DOHH2 (cell line): ENCODE measurements around the gene CYP26C1.

Source experiments
- EZH2phosphoT487 ChIP-seq: fragments of 200-600 bp; sonication (generic); IDR thresholded peaks from 2 replicates; pipeline ENCODE4 v1.6.1; 2017; ENCODE audit warnings: borderline replicate concordance, mild to moderate bottlenecking, antibody characterized with exemption, low read length, moderate library complexity, mixed read lengths
- TF ChIP-seq, protein P1 (sequence below): fragments of 200-600 bp; sonication (generic); IDR thresholded peaks from one replicate; pipeline ENCODE4 v1.5.1; 2014; ENCODE audit warnings: antibody characterized with exemption, mild to moderate bottlenecking, low read depth, low read length; ENCODE audit not compliant: poor library complexity, severe bottlenecking

DNA sequence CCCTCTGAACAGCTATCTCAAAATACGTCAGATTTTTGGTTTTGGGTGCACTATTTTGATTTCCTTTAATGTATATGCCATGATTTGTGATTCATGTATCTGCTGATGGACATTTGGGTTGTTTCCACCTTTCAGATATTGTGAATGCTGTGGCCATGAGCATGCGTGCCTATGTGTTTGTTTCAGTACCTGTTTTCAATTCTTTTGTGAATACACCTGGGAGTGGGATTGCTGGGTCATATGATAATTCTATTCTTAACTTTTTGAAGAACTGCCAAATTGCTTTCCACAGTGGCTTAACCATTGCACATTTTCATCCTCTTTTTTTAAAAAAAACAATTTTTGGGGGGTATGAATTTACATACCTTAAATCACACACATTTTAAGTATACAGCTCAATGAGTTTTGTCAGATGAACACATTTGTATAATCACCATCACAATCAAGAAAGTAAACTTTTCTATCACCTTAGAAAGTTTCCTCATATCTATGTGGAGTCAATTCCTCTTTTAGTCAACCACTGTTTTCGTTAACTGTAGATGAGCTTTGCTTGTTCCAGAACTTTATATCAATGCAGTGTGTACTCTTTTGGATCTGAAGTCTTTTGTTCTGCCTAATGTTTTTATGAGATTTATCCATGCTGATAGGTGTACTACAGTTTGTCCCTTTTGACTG lies 50.0 kb downstream of the CYP26C1 start:
- TF ChIP-seq, protein P1, sequence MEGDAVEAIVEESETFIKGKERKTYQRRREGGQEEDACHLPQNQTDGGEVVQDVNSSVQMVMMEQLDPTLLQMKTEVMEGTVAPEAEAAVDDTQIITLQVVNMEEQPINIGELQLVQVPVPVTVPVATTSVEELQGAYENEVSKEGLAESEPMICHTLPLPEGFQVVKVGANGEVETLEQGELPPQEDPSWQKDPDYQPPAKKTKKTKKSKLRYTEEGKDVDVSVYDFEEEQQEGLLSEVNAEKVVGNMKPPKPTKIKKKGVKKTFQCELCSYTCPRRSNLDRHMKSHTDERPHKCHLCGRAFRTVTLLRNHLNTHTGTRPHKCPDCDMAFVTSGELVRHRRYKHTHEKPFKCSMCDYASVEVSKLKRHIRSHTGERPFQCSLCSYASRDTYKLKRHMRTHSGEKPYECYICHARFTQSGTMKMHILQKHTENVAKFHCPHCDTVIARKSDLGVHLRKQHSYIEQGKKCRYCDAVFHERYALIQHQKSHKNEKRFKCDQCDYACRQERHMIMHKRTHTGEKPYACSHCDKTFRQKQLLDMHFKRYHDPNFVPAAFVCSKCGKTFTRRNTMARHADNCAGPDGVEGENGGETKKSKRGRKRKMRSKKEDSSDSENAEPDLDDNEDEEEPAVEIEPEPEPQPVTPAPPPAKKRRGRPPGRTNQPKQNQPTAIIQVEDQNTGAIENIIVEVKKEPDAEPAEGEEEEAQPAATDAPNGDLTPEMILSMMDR, result no peak
- TF ChIP-seq EZH2phosphoT487, result no peak
